CD4-positive, alpha-beta T cell treated with Interleukin-1 beta for 1 hour (primary cell): ENCODE measurements around the gene CBFA2T3.
"Not testable (repeated sequence)": the region's sequence is repeated elsewhere in the genome, so short reads cannot be mapped to it uniquely, and the experiment has no call there.

Experiments
- DNase-seq, 2 donors: peaks; one replicate each; pipeline ENCODE4 v3.0.0-alpha.2; 2020 to 2022

CBFA2T3 gene

GRCh38 chr16:88903267-88903666 lies 73.7 kb downstream of the CBFA2T3 start:
- no peak for DNase-seq

DNA sequence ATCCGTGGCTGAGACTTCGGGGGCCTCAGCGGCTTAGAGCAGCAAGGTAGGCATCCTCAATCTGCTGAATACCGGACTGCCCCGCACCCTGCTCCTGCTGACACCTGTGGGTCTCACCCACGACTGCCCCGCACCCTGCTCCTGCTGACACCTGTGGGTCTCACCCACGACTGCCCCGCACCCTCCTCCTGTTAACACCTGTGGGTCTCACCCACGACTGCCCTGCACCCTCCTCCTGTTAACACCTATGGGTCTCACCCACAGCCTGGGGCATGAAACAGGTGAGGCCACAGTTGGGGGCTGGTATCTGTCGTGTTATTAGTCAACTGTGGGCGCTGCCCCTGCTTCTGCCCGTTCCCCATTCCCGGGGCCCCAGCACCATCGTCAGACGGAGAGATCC lies 74.3 kb downstream of the CBFA2T3 start:
- DNase-seq: no peak

DNA sequence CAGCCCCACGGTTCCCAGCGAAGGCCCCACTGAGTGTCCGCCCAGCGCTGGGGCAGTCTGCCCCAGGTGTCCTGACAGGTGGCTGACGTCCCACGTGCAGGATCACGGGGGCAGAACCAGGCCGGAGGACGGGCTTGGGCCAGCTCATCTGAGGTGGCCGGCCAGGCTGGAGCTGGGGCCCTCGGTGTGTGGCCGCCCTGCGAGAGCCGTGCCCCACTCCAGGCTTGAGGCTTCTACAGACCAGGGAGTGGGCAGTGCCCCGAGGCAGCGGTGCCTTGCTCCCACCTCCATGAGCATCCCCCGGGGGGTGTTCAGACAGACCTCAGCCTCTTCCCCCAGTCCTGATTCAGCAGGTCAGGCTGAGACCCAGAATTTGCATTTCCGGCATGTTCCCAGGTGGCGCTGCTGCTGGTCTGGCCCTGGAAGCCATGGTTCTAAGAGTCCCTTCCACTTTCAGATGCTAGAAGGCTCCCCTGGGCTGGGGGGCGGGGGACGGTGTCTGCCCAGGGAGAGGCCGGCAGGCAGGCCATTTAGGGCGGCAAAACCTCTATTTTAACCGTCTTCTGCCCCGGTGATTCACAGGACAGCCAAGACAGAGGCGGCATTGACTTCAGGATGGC lies 75.2 kb downstream of the CBFA2T3 start:
- no peak for DNase-seq

GRCh38 chr16:88900662-88901052 lies 76.3 kb downstream of the CBFA2T3 start:
- DNase-seq: no peak

GRCh38 chr16:88899901-88900661 lies 76.9 kb downstream of the CBFA2T3 start:
- no peak for DNase-seq

DNA sequence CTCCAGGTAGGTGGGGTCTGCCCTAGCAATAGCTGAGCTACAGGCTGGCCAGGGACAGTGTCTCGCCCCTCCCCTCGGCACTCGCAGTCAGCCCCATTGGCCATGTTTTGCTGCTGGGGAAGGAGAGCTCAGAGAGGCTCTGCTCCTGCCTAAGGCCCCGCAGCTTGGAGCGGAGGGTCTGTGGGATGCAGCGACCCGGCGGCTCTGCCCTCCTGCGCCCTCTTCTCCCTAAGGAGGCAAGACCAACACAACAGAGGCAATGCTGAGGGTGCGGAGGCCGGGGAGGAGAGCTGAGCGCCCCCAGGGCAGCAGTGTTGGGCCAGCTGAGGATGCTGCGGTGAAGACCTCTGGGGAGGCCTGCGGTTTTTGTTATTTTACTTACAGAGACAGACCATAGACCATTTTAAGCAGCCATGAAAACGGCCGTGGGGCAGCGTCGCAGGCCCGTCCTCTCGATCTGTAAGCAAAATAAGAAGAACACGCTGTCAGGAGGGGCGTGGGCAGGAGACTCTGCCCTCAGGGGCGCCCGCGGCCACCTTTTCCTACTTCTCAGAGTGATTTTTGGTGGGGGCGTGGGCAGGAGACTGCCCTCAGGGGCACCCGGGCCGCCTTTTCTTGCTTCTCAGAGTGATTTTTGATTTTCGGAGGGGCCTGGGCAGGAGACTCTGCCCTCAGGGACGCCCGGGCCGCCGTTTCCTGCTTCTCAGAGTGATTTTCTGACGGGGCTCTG lies 79.1 kb downstream of the CBFA2T3 start:
- no peak for DNase-seq

DNA sequence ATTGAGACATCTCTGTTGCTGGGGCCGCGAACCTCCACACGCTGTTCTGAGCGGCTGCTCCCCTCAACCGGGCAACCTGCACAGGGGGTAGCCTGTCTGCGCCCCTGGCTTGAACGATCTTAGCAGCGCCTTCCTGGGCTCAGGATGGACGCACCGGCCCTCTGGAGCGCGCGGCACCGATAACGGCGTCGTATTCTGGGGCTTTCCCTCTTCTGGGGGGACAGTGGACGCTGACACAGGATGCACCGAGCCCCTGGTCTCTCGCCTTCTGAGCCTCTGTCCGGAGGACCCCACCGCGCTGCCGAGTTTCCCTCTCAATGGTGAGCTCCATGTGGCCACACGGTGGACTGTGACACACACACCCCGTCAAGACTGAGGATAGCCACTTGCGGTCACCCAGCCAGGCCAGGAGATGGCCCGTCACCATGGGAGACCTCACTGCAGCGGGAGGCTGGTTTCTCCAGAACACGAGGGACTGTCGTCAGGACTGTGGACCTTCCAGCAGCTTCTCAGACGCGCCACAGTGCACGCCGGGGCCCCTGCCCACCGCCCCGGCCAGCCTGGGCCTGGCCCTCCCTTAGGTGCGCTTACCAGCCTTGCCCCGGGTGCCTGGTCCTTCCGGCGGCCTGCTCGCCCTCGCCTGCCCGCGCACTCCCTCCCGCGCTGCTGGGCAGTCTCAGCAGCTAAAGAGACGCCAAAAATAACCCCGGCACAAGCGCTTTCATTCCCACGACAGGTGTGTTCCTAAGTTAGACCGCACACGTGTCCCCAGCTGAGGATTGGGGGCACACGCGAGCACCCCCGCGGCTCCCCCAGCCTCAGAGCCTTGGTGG lies 80.6 kb downstream of the CBFA2T3 start:
- no peak for DNase-seq

DNA sequence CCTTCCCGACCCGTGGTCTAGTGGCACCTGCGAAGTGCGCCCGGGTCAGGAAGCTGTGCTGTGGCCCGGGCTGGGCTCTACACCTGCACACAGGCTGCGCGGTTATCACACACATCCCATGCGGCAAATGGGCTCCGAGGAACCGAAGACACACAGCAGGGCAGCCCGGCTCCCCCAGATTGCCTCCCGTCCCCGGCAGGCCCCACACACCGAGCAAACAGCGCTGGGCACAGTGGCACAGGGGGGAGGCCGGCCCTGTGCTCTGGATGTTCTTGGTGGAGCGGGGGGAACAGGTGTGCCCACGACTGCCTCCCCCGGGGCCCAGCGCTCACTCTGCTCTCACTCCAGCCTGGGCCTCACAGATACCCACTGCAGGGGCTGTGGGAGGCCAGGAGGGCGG lies 81.7 kb downstream of the CBFA2T3 start:
- DNase-seq: no peak

GRCh38 chr16:88894681-88895300 lies 82.2 kb downstream of the CBFA2T3 start:
- DNase-seq: no peak

DNA sequence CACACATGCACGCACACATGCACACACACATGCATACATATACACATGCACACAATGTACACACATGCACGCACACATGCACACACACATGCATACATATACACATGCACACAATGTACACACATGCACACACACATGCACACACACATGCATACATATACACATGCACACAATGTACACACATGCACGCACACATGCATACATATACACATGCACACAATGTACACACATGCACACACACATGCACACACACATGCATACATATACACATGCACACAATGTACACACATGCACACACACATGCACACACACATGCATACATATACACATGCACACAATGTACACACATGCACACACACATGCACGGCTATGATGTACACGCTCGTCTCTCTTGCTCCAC lies 82.7 kb downstream of the CBFA2T3 start:
- DNase-seq: not testable (repeated sequence)

DNA sequence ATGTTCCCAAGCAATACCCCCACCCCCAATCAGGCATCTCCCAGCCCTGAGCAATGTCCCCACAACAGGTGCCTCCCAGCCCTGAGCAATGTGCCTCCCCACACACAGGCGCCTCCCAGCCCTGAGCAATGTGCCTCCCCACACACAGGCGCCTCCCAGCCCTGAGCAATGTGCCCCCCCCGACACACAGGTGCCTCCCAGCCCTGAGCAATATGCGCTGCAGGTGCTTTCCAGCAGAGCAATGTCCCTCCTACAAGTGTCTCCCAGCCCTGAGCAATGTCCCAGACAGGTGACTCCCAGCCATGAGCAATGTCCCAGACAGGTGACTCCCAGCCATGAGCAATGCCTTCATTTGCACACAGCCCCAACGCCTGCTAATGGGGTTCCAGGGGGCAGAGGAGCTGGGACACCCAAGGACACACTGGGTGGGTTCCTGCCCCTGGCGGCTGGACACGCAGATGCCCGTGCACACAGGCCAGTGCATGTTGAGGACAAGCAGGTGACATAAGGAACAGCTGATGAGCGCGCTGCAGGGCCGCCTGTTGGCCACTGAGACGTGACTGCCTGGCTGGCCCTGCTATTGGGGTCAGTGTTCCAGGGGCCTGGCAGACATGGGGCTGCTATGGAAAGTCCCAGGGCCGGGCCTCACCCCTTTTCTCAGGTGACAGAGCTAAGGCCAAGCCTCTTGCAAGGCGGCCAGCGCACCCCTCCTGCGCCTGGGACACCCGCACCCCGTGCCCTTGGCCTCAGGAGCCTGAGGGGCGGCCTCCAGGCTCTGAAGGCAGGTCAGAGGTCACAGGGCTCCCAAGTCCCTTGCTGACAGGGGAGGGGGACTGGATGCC lies 83.7 kb downstream of the CBFA2T3 start:
- no peak for DNase-seq

- DNase-seq: no peak
Measured at GRCh38 chr16:88892065-88892464, 84.9 kb downstream of the CBFA2T3 start.

DNA sequence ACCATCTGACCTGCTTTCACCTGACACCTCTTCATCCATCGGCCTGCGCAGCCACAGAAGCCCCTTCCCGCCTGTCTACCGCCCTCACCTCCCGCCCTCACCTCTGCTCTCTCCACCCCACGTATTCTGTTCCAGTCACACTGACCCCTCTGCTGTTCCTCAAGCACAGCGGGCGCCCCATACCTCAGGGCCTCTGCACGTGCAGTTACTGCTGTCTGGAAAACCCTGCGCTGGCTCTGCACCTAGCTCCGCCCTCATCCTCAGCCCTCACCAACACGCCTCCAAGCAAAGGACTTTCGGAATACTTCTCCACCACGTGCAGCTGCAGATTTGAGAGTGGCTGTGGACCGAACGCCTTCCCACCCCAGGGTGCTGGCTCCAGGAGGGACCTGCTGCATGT lies 85.9 kb downstream of the CBFA2T3 start:
- no peak for DNase-seq

GRCh38 chr16:88889702-88890352 lies 87.2 kb downstream of the CBFA2T3 start:
- not testable (repeated sequence) for DNase-seq

DNA sequence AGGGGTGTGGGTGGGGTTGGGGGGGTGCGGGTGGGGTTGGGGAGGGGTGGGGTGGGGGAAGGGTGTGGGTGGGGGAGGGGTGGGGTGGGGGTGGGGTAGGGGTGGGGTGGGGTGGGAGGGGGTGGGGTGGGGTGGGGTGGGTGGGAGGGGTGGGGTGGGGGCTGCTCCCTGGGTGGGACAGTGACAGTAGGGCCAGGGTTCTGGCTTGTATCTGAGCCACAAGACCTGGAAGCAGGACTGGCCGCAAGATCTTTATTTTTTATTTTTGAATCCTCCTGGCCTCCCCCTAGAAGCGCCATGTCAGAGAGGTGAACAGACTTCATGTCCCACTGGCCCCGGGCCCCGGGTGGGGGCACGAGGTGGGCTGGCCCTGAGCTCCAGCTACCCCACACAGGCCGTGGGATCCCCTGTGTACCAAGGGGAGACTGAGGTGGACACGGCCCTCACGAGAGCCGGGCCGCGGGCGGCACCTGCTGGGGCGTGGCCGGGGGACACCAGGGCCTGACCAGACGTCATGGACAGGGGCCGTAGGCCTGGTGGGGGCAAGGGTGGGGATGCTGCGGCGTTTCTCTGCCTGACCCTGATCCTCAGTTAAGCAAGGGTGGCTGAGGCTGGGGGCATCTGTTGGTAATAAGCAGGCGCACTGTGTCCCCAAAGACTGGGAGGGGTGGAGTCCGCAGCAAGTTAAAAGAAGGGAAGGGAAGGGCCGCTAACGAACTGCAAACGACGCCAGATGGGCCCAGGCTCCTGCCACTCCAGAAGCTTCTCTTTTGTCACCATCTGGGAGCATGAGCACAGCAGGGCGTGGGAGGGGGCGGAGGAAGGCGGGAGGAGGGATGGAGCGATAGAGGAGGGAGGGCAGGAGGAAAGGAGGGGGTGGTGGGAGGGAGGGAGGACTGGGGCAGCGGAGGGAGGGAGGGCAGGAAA lies 88.3 kb downstream of the CBFA2T3 start:
- DNase-seq: no peak

GRCh38 chr16:88888057-88888456 lies 89.0 kb downstream of the CBFA2T3 start:
- DNase-seq: no peak

DNA sequence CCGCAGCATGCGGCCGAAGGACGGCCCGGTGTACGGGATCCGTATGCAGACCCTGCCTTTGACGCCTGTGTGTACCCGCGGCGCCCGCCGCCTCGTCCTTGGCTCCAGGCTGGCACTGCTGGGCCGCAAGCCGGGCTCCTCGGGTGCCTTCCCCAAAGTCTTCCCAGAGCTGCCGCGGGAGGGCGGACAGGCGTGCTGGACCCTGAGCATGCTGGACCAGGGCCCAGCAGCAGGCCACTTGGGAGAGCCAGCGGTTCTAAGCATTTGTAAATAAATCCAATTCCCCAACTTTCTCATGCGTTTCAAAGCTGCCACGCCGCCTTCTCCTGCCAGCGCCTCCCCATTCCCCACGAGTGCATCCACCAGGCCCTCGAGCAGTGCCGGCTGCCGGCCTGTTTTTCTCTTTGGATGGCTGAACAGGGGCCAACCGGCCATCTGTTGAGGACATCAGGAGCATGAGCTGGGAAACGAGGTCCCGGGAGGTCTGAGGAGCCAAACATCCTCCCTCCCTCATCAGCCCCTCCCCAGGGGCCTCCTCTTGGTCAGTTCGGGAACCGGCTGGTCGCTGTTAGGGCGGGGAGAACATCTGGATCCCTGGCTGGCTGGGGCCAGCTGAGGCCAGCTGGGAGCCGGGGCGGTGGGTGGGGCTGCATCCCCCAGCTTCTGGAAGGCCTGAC lies 90.0 kb downstream of the CBFA2T3 start:
- no peak for DNase-seq

DNA sequence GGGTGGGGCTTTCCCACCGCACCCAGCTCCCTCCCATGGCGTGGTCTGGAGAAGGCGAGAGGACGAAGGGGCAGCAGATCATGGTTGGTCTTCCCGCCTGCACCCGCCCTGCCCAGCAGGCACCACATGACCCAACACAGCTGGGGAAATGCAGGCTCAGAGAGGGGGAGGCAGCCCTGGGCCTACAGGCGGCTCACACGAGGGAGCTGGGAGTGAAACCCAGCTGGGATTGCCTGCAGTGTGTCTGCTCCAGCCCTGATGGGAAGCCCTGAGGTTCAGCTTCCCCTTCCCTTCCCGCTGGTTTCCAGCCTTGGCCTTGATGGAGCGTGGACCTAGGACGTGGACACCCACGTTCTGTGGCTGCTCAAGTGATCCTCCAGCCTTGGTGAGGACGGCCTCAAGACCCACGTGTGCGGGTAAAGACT lies 90.6 kb downstream of the CBFA2T3 start:
- no peak for DNase-seq

GRCh38 chr16:88885693-88886280 lies 91.2 kb downstream of the CBFA2T3 start:
- DNase-seq: no peak
